IMR-90 (cell line): ENCODE results near the gene TMEM81. TPM values are rescaled to one million over a fixed set of nuclear protein-coding genes. Genes with fewer than 3 reads are reported as not detected.

Source experiments
- ATAC-seq: fragments of 200-7000 bp; cut with Tn5 transposase; 2 replicates; pipeline ENCODE4 v1.9.1; 2020; ENCODE audit warnings: low read depth, mild to moderate bottlenecking, moderate library complexity
- BruUV-seq: library from RNA; stranded (reverse); fragments of 400-500 nt; replicated peaks from 2 replicates; lab custom pipeline; 2021; lab: Mats Ljungman, UMichigan
- CTCF ChIA-PET: fragments of 300-600 bp; formaldehyde crosslinking; extraction: SDS; loops from one replicate; lab custom pipeline; 2021; ENCODE audit warnings: antibody characterized with exemption; lab: Yijun Ruan, JAX
- POLR2A ChIA-PET: fragments of 300-600 bp; sonication (Branson Sonifier 250); formaldehyde crosslinking; loops from one replicate; lab custom pipeline; 2022; ENCODE audit warnings: antibody characterized with exemption; ENCODE audit not compliant: unreplicated experiment; lab: Charles Lee
- DNase-seq: peaks from one replicate; pipeline ENCODE4 v3.0.0; 2013
- H2AFZ ChIP-seq: replicated peaks from 2 replicates; pipeline ENCODE3; 2013; ENCODE audit warnings: low read length, mild to moderate bottlenecking; ENCODE audit not compliant: poor library complexity
- H2AK5ac ChIP-seq: 2 replicates; pipeline ENCODE4 v1.6.1; 2013; ENCODE audit warnings: low read depth, low read length, inconsistent platforms
- H2AK9ac ChIP-seq: replicated peaks from 2 replicates; pipeline ENCODE3; 2013; ENCODE audit warnings: mild to moderate bottlenecking, low read depth, low read length, moderate library complexity; ENCODE audit not compliant: poor library complexity
- H2BK120ac ChIP-seq: 2 replicates; pipeline ENCODE4 v1.6.1; 2013; ENCODE audit warnings: low read depth, low read length, inconsistent platforms
- H2BK15ac ChIP-seq: 3 replicates; pipeline ENCODE4 v1.6.1; 2013; ENCODE audit warnings: low read depth, low read length, inconsistent platforms
- H2BK20ac ChIP-seq: 2 replicates; pipeline ENCODE4 v1.6.1; 2013; ENCODE audit warnings: low read depth, mild to moderate bottlenecking, inconsistent platforms, low read length, moderate library complexity
- H2BK5ac ChIP-seq: 2 replicates; pipeline ENCODE4 v1.6.1; 2013; ENCODE audit warnings: mild to moderate bottlenecking, low read depth, low read length, inconsistent platforms; ENCODE audit not compliant: poor library complexity, severe bottlenecking
- H3K14ac ChIP-seq: replicated peaks from 2 replicates; pipeline ENCODE4 v1.6.1; 2013; ENCODE audit warnings: low read depth, low read length, inconsistent platforms
- H3K18ac ChIP-seq: 2 replicates; pipeline ENCODE4 v1.6.1; 2013; ENCODE audit warnings: low read depth, low read length, control low read depth
- H3K23ac ChIP-seq: 2 replicates; pipeline ENCODE4 v1.6.1; 2013; ENCODE audit warnings: low read depth, low read length, inconsistent platforms
- H3K27ac ChIP-seq: 2 replicates; pipeline ENCODE4 v1.5.1; 2013; ENCODE audit warnings: mild to moderate bottlenecking, control low read depth, low read length; ENCODE audit not compliant: insufficient read depth
- H3K27me3 ChIP-seq: 2 replicates; pipeline ENCODE4 v1.6.1; 2013; ENCODE audit warnings: low read length; ENCODE audit not compliant: control insufficient read depth, insufficient read depth
- H3K36me3 ChIP-seq: 2 replicates; pipeline ENCODE4 v1.6.1; 2013; ENCODE audit warnings: low read length, mixed read lengths; ENCODE audit not compliant: control insufficient read depth, insufficient read depth
- H3K4ac ChIP-seq: 2 replicates; pipeline ENCODE4 v1.6.1; 2013; ENCODE audit warnings: low read depth, low read length, inconsistent platforms
- H3K4me1 ChIP-seq: 2 replicates; pipeline ENCODE4 v1.6.1; 2013; ENCODE audit warnings: low read length, mixed read lengths; ENCODE audit not compliant: control insufficient read depth, insufficient read depth
- H3K4me2 ChIP-seq: 2 replicates; pipeline ENCODE4 v1.6.1; 2013; ENCODE audit warnings: low read depth, mild to moderate bottlenecking, control low read depth, low read length, moderate library complexity
- H3K4me3 ChIP-seq: 2 replicates; pipeline ENCODE4 v1.5.1; 2013; ENCODE audit warnings: low read depth, mild to moderate bottlenecking, control low read depth, low read length, moderate library complexity; ENCODE audit not compliant: insufficient read depth
- H3K56ac ChIP-seq: 2 replicates; pipeline ENCODE4 v1.6.1; 2013; ENCODE audit warnings: low read length, inconsistent platforms; ENCODE audit not compliant: insufficient read depth; ENCODE audit errors: extremely low read depth
- H3K79me1 ChIP-seq, 2 experiments: 2 replicates each; pipeline ENCODE4 v1.6.1; 2013; ENCODE audit warnings: low read length in 2 of 2, inconsistent platforms in 1 of 2, low read depth in 1 of 2
- H3K9ac ChIP-seq: 2 replicates; pipeline ENCODE4 v1.6.1; 2013; ENCODE audit warnings: low read depth, low read length, control low read depth
- H3K9me1 ChIP-seq: 2 replicates; pipeline ENCODE4 v1.6.1; 2013; ENCODE audit warnings: low read length, inconsistent platforms; ENCODE audit not compliant: insufficient read depth
- H3K9me3 ChIP-seq: 2 replicates; pipeline ENCODE4 v1.6.1; 2013; ENCODE audit warnings: low read length; ENCODE audit not compliant: control insufficient read depth, insufficient read depth
- H4K20me1 ChIP-seq: 2 replicates; pipeline ENCODE4 v1.6.1; 2013; ENCODE audit warnings: low read length, inconsistent platforms; ENCODE audit not compliant: insufficient read depth
- H4K5ac ChIP-seq: 2 replicates; pipeline ENCODE4 v1.6.1; 2013; ENCODE audit warnings: mild to moderate bottlenecking, low read depth, low read length, control low read depth
- H4K8ac ChIP-seq, 2 experiments: 2 replicates each; pipeline ENCODE4 v1.6.1; 2013; ENCODE audit warnings: low read depth in 2 of 2, low read length in 2 of 2, control low read depth in 1 of 2, inconsistent platforms in 1 of 2
- H4K91ac ChIP-seq: 2 replicates; pipeline ENCODE4 v1.6.1; 2013; ENCODE audit warnings: low read depth, low read length, inconsistent platforms; ENCODE audit not compliant: insufficient read depth
- CEBPB ChIP-seq: IDR thresholded peaks from 2 replicates; pipeline ENCODE4 v1.6.1; 2012; ENCODE audit warnings: low read depth, low read length, improper control_type of control experiment
- MAZ ChIP-seq: IDR thresholded peaks from 2 replicates; pipeline ENCODE4 v1.6.1; 2012; ENCODE audit warnings: low read depth, mild to moderate bottlenecking, low read length, improper control_type of control experiment, moderate library complexity, borderline replicate concordance
- NFE2L2 ChIP-seq: fragments of 150-350 bp; IDR thresholded peaks from 2 replicates; pipeline ENCODE4 v1.6.1; 2016; ENCODE audit warnings: low read depth, mild to moderate bottlenecking, low read length
- POLR2A ChIP-seq: IDR thresholded peaks from 2 replicates; pipeline ENCODE4 v1.6.1; 2012; ENCODE audit warnings: mild to moderate bottlenecking, low read depth, low read length
- RCOR1 ChIP-seq: IDR thresholded peaks from 2 replicates; pipeline ENCODE4 v1.6.1; 2012; ENCODE audit warnings: mild to moderate bottlenecking, low read length, improper control_type of control experiment; ENCODE audit not compliant: insufficient replicate concordance
- USF2 ChIP-seq: fragments of 150-350 bp; IDR thresholded peaks from 2 replicates; pipeline ENCODE4 v1.6.1; 2017; ENCODE audit warnings: mild to moderate bottlenecking, antibody characterized with exemption, low read length, low read depth
- WGBS, 2 experiments: methylation state at CpG; one replicate each; pipeline versions ENCODE4 v1.1.5 to v1.1.7; 2013; ENCODE audit warnings: missing lambda C conversion rate in 2 of 2; ENCODE audit not compliant: insufficient read length in 1 of 2; ENCODE audit errors: extremely low coverage in 2 of 2; 5-methylcytosine and 5-hydroxymethylcytosine counted together
- dilution Hi-C: fragments of 300-500 bp; cut with HindIII; formaldehyde crosslinking; loops from one replicate; pipeline ENCODE4 v1.14.3; 2018; ENCODE audit warnings: low sequenced_read_pairs; ENCODE audit not compliant: unreplicated experiment
- in situ Hi-C: fragments of 300-500 bp; cut with MboI; formaldehyde crosslinking; loops from 3 replicates; pipeline ENCODE4 v1.14.3; 2019; ENCODE audit warnings: low sequenced_read_pairs, inconsistent platforms, mixed read lengths
- intact Hi-C: fragments of 100-400 bp; cut with micrococcal nuclease; formaldehyde crosslinking; loops from 2 replicates; pipeline ENCODE4 v1.10.0; 2022
- polyA plus RNA-seq, 3 experiments: library from polyadenylated mRNA; depleted of rRNA; stranded (reverse); fragments of >200 nt; gene quantifications; 2 replicates each; pipeline ENCODE4 v1.2.3, GENCODE V29; 2012; ENCODE audit warnings: low replicate concordance in 1 of 3
- total RNA-seq: library from RNA; depleted of rRNA; stranded (reverse); fragments of >200 nt; gene quantifications from 2 replicates; pipeline ENCODE4 v1.2.3, GENCODE V29; 2012

The TMEM81 gene
- total and polyA plus RNA-seq, 2 of the 4 experiments (the other 2 are of a cell fraction) = 1.5 to 1.8 TPM

- H3K56ac ChIP-seq = no peak overlapping the region
- H2BK120ac ChIP-seq = no peak overlapping the region
- BruUV-seq = no TSS peak
- intact Hi-C loops (no loop called here), in situ Hi-C loops (no loop called here), dilution Hi-C loops (no loop called here)
- no peak overlapping the region for H2AK9ac ChIP-seq
- no peak overlapping the region for H4K5ac ChIP-seq
- no peak overlapping the region for H3K4me2 ChIP-seq
- ATAC-seq (no peak), DNase-seq (no peak)
- H3K18ac ChIP-seq = no peak overlapping the region
- no peak overlapping the region for H4K8ac ChIP-seq
- no peak overlapping the region for H3K9ac ChIP-seq
- no peak overlapping the region for H2AFZ ChIP-seq
- no peak overlapping the region for H3K27ac ChIP-seq
- CTCF ChIA-PET = interaction anchor here (0.7 kb wide), 1 partner anchor 10 kb away, joined by 3 read pairs; no protein-coding TSS in a partner anchor
- H4K91ac ChIP-seq = no peak overlapping the region
- H3K9me1 ChIP-seq = no peaks in the 10 kb centered on the region; the same call in 1 of the 2 replicates
- POLR2A ChIA-PET = no interaction called here
- H3K14ac ChIP-seq = no peak overlapping the region
- H2BK15ac ChIP-seq = no peak overlapping the region
- no peaks in the 10 kb centered on the region for H3K79me1 ChIP-seq
- no peaks in the 10 kb centered on the region for H3K9me3 ChIP-seq
- no peak overlapping the region for H3K23ac ChIP-seq
- H3K4ac ChIP-seq = no peak overlapping the region
- H3K27me3 ChIP-seq = peaks cover 2% of the 10 kb centered on the region
- 100% methylated on average over 1 of the region's 9 CpGs; no CpG with 5 or more reads in 1 of the 2 experiments for WGBS, 2 experiments
- H2AK5ac ChIP-seq = no peak overlapping the region
- no peak overlapping the region for H2BK20ac ChIP-seq
- H3K36me3 ChIP-seq = no peaks in the 10 kb centered on the region
- H4K20me1 ChIP-seq = no peaks in the 10 kb centered on the region
- no peak overlapping the region for H3K4me3 ChIP-seq
- TF ChIP-seq MAZ (no peak), POLR2A (no peak), CEBPB (no peak), USF2 (no peak), NFE2L2 (no peak), RCOR1 (no peak)
- H2BK5ac ChIP-seq = no peak overlapping the region
- no peaks in the 10 kb centered on the region; the same call in 1 of the 2 replicates for H3K4me1 ChIP-seq
Observed at GRCh38 chr1:205072286-205072685, 12.0 kb downstream of the TMEM81 start.
